SK-N-MC (cell line): ENCODE results near the gene GABRR2.

Source experiments
- DNase-seq: peaks from one replicate; pipeline ENCODE4 v3.0.0-alpha.2; 2011; ENCODE audit warnings: low read depth, low spot score
- H3K27ac ChIP-seq: fragments of 200-600 bp; sonication (generic); 2 replicates; pipeline ENCODE4 v1.5.1; 2016; ENCODE audit warnings: mixed run types
- H3K36me3 ChIP-seq: fragments of 200-600 bp; sonication (generic); 2 replicates; pipeline ENCODE4 v1.6.1; 2017; ENCODE audit warnings: antibody characterized with exemption, low read length, mixed read lengths; ENCODE audit not compliant: insufficient read depth
- H3K4me3 ChIP-seq: fragments of 200-600 bp; sonication (generic); 2 replicates; pipeline ENCODE4 v1.5.1; 2016
- H3K9ac ChIP-seq: fragments of 200-600 bp; sonication (generic); 2 replicates; pipeline ENCODE4 v1.8.0; 2017; ENCODE audit warnings: mixed run types, mixed read lengths; ENCODE audit not compliant: insufficient read length
- H3K9me3 ChIP-seq: fragments of 200-600 bp; sonication (generic); 2 replicates; pipeline ENCODE4 v1.6.1; 2017; ENCODE audit warnings: low read depth, mild to moderate bottlenecking, antibody characterized with exemption, low read length, moderate library complexity, mixed read lengths
- EZH2 ChIP-seq: fragments of 200-600 bp; sonication (generic); IDR thresholded peaks from one replicate; pipeline ENCODE4 v1.6.1; 2017; ENCODE audit warnings: antibody characterized with exemption
- FOXP2 ChIP-seq: optimal IDR thresholded peaks from 2 replicates; pipeline ENCODE3; 2011; ENCODE audit warnings: mild to moderate bottlenecking, moderate library complexity; ENCODE audit not compliant: insufficient read depth; ENCODE audit errors: extremely low read length, control extremely low read depth
- POLR2AphosphoS5 ChIP-seq: IDR thresholded peaks from 2 replicates; pipeline ENCODE4 v1.6.1; 2012; ENCODE audit warnings: mild to moderate bottlenecking, low read depth, low read length, borderline replicate concordance

GABRR2 gene

DNA sequence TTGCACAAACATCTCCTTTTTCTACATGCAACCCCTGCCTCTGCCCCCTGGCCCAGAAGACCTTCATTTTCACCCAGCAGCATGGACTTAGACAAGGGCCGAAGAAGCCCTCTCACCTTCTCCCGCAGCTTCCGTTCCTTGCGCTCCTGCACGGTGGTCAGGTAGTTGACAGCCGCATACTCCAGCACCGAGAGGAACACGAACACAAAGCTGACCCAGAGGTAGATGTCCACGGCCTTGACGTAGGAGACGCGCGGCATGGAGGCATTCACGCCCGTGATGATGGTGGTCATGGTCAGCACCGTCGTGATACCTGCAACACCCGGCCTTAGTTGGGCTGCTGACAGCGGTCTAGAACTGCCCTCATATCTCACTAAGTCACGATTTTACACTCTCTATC is 50.8 kb downstream of the GABRR2 start:
- no peak for DNase-seq
- Histone ChIP-seq H3K4me3 (no peak overlapping the region), H3K9me3 (no peaks in the 10 kb centered on the region), H3K9ac (no peak overlapping the region), H3K36me3 (no peaks in the 10 kb centered on the region), H3K27ac (no peak overlapping the region)
- no peak for TF ChIP-seq POLR2AphosphoS5
- TF ChIP-seq EZH2: no peak
- TF ChIP-seq FOXP2: no peak

DNA sequence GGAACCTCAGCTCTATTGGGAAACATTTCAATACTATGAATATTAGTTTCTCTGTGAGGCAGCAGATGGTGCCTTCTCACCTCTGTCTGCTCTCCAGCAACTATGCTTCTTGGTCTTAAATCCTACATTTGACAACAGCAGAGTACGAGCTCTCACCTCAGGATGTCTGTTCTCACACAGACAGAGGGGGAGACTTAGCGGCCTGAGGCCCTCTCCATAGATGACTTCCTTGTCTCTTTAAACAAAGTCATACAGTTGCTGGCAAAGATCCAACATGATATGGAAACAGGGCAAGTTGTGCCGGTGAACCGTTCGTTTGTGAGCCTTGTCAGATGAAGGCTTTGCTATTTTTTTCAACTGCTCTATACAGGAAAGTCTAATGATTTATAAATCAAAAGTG is 54.3 kb downstream of the GABRR2 start:
- TF ChIP-seq POLR2AphosphoS5 (no peak), EZH2 (no peak), FOXP2 (no peak)
- H3K4me3 ChIP-seq: no peak overlapping the region
- no peaks in the 10 kb centered on the region for H3K36me3 ChIP-seq
- H3K9ac ChIP-seq: no peak overlapping the region
- no peak for DNase-seq
- H3K27ac ChIP-seq: no peak overlapping the region
- no peaks in the 10 kb centered on the region for H3K9me3 ChIP-seq

DNA sequence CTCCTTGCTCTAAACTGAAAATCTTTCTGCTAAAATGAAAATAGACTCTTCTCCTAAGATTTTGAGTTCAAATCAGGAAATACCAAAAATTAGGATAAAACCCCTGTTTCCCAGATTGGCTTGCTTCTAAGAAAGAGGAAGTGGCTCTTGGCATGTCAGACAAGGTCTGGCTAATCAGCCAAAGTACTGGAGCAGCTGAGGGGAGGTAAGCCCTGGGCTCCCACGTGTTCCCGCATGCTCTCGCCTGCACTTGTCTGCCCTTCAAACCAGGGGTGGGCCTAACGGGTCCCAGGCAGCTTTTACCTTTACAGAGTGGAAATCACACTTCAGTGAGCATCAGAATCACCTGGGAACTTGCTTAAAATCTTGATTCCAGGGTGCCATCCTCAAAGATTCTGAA is 54.8 kb downstream of the GABRR2 start:
- H3K9me3 ChIP-seq: no peaks in the 10 kb centered on the region
- no peak overlapping the region for H3K9ac ChIP-seq
- H3K27ac ChIP-seq: no peak overlapping the region
- no peaks in the 10 kb centered on the region for H3K36me3 ChIP-seq
- TF ChIP-seq EZH2: no peak
- TF ChIP-seq POLR2AphosphoS5: no peak
- no peak for TF ChIP-seq FOXP2
- DNase-seq: no peak
- no peak overlapping the region for H3K4me3 ChIP-seq

DNA sequence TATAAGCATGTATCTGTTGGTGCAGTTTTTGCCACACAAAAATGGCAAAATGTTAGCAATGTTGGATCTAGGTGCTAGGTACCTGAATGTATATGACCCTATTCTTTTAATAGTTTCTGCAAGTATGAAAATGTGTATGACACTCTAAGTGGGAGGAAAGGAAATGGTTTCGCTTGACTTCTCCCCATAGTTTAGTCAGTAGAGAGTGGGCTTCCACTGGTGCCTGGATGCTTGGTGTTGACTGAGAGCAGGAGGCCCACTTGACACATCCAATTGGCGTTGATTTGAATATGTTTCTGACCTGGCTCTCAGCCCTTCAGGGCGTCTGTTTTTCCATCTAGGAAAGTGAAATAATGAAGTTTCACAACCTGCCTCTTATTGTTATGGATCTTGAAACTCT is 56.2 kb downstream of the GABRR2 start:
- Histone ChIP-seq H3K4me3 (no peak overlapping the region), H3K9ac (no peak overlapping the region), H3K36me3 (no peaks in the 10 kb centered on the region), H3K9me3 (no peaks in the 10 kb centered on the region), H3K27ac (no peak overlapping the region)
- DNase-seq: no peak
- TF ChIP-seq FOXP2 (no peak), POLR2AphosphoS5 (no peak), EZH2 (no peak)

DNA sequence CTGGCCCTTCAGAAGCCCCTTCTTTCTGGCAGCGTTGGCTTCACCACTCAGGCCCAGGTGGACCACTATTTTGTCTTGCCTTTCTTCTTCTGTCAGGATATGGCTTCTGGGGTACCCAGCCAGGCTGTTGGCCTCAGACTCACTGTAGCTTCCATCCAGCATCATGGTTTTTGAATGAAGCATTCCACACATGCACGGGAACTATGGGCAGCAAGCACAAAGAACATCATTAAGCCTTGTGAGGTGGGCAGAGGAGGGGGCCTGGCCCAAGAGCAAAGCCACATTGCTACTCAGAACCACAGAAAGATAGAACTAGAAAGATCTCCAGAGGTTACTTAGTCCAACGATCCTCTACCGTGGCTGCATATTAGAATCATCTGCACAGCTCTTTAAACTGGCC is 57.3 kb downstream of the GABRR2 start:
- Histone ChIP-seq H3K27ac (no peak overlapping the region), H3K9ac (no peak overlapping the region), H3K9me3 (no peaks in the 10 kb centered on the region), H3K36me3 (no peaks in the 10 kb centered on the region), H3K4me3 (no peak overlapping the region)
- no peak for DNase-seq
- no peak for TF ChIP-seq EZH2

DNA sequence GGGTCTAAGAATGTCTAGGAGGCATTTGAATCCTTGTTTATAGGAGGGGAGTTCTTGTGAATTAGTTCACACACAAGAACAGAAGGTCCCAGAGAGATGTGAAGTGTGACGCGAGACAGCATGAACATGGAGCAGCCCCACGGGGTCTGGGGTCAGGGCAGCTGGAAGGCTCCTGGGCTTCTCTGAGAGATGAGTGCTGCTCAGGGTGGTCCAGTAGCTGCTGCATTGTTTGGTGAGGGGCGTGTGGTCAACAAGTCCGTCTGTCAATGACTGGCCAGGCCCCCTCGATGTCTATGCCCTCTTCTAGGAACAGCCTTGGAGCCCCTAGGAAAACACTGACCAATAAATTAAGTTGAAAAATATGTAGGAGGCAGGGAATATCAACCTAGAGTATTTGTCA is 57.8 kb downstream of the GABRR2 start:
- Histone ChIP-seq H3K9me3 (no peaks in the 10 kb centered on the region), H3K36me3 (no peaks in the 10 kb centered on the region), H3K27ac (no peak overlapping the region), H3K4me3 (no peak overlapping the region), H3K9ac (no peak overlapping the region)
- TF ChIP-seq FOXP2: no peak
- DNase-seq: no peak

DNA sequence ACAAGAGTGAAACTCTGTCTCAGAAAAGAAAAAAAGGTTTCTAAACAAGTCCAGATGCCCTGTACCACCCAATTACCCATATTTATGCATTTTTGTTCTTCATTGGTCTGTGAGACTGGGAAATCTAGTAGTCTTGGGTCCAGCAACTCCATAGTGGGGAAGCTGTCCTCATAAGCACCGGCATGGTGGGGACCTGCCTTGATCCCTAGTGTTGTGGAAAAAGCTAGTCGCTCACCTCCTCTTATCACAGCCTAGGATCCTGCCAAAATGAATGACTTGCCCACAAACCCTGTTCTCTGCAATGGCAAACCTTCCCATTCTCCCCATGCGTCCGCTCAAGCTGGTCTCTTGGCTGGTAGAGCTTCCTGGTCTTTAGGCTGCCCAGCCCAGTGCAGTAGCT is 59.7 kb downstream of the GABRR2 start:
- Histone ChIP-seq H3K4me3 (no peak overlapping the region), H3K9me3 (no peaks in the 10 kb centered on the region), H3K36me3 (no peaks in the 10 kb centered on the region), H3K9ac (no peak overlapping the region), H3K27ac (no peak overlapping the region)
- DNase-seq: no peak
- TF ChIP-seq FOXP2 (no peak), POLR2AphosphoS5 (no peak), EZH2 (no peak)

DNA sequence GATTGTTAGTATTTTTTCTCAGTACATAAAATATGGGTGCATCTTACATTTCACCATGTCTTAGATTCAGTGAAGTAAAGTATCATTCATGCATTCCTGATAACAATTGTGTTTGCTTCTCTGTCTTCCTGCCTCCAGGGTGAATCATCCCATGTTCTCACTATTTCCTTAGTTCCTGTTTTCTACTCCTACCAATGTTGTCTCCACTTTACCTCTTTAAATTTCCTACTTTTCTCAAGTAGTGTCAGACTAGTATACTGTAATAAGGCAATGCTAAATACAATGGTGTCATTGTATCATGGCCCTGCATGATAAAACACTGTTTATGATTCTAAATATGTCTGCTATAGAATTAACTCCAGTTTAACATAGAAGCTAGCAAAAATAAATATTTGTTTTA is 60.5 kb downstream of the GABRR2 start:
- no peak for DNase-seq
- Histone ChIP-seq H3K27ac (no peak overlapping the region), H3K36me3 (no peaks in the 10 kb centered on the region), H3K9ac (no peak overlapping the region), H3K4me3 (no peak overlapping the region), H3K9me3 (no peaks in the 10 kb centered on the region)
- no peak for TF ChIP-seq FOXP2
- no peak for TF ChIP-seq EZH2
- TF ChIP-seq POLR2AphosphoS5: no peak

DNA sequence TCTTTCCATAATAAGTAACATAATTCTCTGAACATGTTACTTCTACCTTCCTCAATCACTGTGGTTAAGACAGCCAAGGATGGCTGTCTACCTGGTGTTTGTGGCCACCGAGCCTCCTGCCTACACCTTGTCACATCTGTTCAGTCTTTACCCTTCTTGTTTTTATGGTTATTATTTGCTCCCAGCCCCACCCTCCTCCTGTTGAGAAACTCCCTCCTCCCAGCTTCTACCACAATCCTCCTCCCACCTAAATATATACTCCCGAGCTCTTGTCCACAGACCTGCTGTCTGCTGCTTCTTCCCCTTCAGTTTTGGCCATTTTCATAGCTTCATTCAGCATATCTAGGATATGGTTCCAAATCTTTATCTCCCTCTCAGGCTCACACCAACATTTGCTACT is 62.2 kb downstream of the GABRR2 start:
- DNase-seq: no peak
- Histone ChIP-seq H3K4me3 (no peak overlapping the region), H3K27ac (no peak overlapping the region), H3K9ac (no peak overlapping the region), H3K9me3 (no peaks in the 10 kb centered on the region), H3K36me3 (no peaks in the 10 kb centered on the region)
- TF ChIP-seq POLR2AphosphoS5 (no peak), EZH2 (no peak), FOXP2 (no peak)
